Testis (tissue), 3 donors: Measurements from ENCODE around the gene ATXN7L3B. TPM values are rescaled to one million over a fixed set of nuclear protein-coding genes. Genes with fewer than 3 reads are reported as not detected.

Source experiments
- DNase-seq: peaks from one replicate; pipeline ENCODE4 v3.0.0-alpha.2; 2019
- H3K27ac ChIP-seq, 2 donors: fragments of 200-600 bp; sonication (generic); one replicate each; pipeline ENCODE4 v1.5.1; 2019
- H3K27me3 ChIP-seq: fragments of 200-600 bp; sonication (generic); one replicate; pipeline ENCODE4 v1.5.1; 2019
- H3K36me3 ChIP-seq: fragments of 200-600 bp; sonication (generic); one replicate; pipeline ENCODE4 v1.5.1; 2017; ENCODE audit warnings: low read depth; ENCODE audit errors: missing control alignments
- H3K4me1 ChIP-seq: fragments of 200-600 bp; sonication (generic); one replicate; pipeline ENCODE4 v1.5.1; 2019
- H3K4me3 ChIP-seq, 2 donors: fragments of 200-600 bp; sonication (generic); one replicate each; pipeline ENCODE4 v1.5.1; 2017 to 2019
- H3K9me3 ChIP-seq: fragments of 200-600 bp; sonication (generic); one replicate; pipeline ENCODE4 v1.5.1; 2017
- POLR2A ChIP-seq: fragments of 450-650 bp; IDR thresholded peaks from one replicate; pipeline ENCODE4 v1.6.1; 2017; ENCODE audit warnings: antibody characterized with exemption, mild to moderate bottlenecking, moderate library complexity
- WGBS, 2 donors: methylation state at CpG; one replicate each; pipeline ENCODE4 v1.1.5; 2018; 5-methylcytosine and 5-hydroxymethylcytosine counted together
- intact Hi-C: fragments of 100-400 bp; cut with DNase I; formaldehyde crosslinking; loops from one replicate; pipeline ENCODE4 v1.15.1; 2023; ENCODE audit warnings: low total_unique reads
- polyA plus RNA-seq: library from polyadenylated mRNA; stranded (reverse); fragments of 350-450 nt; fragmentation: Illumina TruSeq; extraction: RNeasy Lipid Tissue Mini Kit (QIAGEN cat#74804); gene quantifications from one replicate; pipeline ENCODE4 v1.2.3, GENCODE V29; 2014; ENCODE audit warnings: low read depth, low replicate concordance; ENCODE audit not compliant: insufficient read depth
- total RNA-seq, 2 donors: library from RNA; depleted of rRNA; stranded (reverse); fragments of >200 nt; gene quantifications; one replicate each; pipeline ENCODE4 v1.2.3, GENCODE V29; 2016
- TF ChIP-seq, protein P1 (sequence below), 3 experiments: fragments of 450-650 bp in 2 of 3; fragments of 200-600 bp in 1 of 3; sonication (generic) in 1 of 3; IDR thresholded peaks; one replicate each; pipeline ENCODE4 v1.5.1; 2016 to 2019; ENCODE audit warnings: antibody characterized with exemption in 3 of 3, mild to moderate bottlenecking in 2 of 3, moderate library complexity in 1 of 3

The ATXN7L3B gene
- total and polyA plus RNA-seq, 3 donors from 2014 or later: 20.2 to 23.5 (median 21.0) TPM

DNA sequence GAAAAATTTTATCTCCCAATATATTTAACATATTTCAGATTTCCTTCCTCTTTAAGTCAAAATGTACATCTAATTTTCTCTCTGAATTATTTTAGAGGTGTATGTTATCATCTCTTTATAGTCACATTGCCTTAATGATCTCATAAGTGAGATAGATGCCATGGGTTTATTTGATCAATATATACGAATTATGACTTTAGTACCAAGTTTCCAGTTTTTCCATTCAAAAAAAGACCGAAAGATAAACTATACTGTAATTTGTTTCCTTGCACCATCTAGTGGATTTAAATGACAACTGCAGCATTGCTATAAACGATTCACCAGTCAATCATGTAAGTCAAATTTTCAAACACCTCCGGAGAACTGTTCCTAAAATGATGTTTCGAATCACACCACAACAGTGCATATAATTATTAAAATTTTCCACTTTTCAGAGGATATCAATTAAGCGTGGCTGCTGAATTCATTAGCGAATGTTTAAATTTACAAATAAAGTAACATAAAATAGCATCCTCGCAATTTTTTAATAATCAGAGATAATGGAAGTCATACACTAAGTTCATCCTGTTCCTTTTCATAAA lies 419 bp upstream of the ATXN7L3B start:
- 1% methylated on average over 8 of the region's 8 CpGs for WGBS, 2 donors
- H3K4me3 ChIP-seq: peak overlapping the region; percentile 69 to 95
- intact Hi-C loops: no loop called here
- H3K36me3 ChIP-seq: no peaks in the 10 kb centered on the region
- DNase-seq: no peak
- H3K9me3 ChIP-seq: no peaks in the 10 kb centered on the region
- TF ChIP-seq, protein P1, sequence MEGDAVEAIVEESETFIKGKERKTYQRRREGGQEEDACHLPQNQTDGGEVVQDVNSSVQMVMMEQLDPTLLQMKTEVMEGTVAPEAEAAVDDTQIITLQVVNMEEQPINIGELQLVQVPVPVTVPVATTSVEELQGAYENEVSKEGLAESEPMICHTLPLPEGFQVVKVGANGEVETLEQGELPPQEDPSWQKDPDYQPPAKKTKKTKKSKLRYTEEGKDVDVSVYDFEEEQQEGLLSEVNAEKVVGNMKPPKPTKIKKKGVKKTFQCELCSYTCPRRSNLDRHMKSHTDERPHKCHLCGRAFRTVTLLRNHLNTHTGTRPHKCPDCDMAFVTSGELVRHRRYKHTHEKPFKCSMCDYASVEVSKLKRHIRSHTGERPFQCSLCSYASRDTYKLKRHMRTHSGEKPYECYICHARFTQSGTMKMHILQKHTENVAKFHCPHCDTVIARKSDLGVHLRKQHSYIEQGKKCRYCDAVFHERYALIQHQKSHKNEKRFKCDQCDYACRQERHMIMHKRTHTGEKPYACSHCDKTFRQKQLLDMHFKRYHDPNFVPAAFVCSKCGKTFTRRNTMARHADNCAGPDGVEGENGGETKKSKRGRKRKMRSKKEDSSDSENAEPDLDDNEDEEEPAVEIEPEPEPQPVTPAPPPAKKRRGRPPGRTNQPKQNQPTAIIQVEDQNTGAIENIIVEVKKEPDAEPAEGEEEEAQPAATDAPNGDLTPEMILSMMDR (IDR thresholded peaks at IDR 0.05): peak; percentile 55 to 72 (median 62)
- TF ChIP-seq POLR2A: no peak
- peaks cover 28% of the 10 kb centered on the region for H3K4me1 ChIP-seq
- H3K27me3 ChIP-seq: no peaks in the 10 kb centered on the region
- H3K27ac ChIP-seq: peak overlapping the region; percentile 87 to 90

DNA sequence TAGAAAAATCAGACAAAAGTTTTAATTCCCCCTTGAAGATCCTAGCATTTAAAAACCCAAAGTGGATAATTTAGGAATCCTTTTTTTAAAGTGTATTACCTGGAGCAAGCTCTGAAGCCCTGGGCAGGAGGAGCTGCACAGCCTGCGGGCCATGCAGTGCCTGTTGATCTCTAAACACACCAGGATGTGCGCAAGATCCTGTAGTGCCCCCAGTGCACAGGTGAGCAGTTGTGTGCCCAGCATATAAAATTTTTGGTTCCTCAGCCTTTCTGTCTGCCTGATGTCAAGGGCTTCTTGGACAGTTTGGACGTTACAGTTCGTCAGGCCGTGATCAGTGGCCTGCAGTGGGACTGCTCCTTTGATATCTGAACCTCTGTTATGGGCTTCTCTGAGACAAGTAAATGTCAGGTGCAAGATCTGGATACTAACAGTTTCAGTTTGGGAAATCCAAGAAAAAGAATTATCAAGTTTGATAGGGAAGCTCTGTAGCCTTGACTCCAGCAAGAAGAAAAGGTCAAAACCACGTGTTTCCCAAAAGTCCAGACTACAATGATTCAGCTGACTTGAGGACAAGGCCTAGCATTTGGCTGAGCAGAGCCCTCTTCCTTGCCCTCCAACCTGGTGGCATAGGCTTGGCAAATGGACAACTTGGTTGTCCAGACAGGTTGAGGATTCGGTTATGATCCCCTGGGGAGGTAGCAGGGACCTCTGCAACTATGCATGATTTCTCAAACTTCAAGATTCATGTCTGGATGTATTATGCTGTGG lies 1.0 kb downstream of the ATXN7L3B start:
- Histone ChIP-seq H3K9me3 (no peaks in the 10 kb centered on the region), H3K4me1 (peaks cover 28% of the 10 kb centered on the region), H3K27ac (peak overlapping the region; percentile 87 to 90), H3K4me3 (peak overlapping the region; percentile 69 to 95), H3K36me3 (no peaks in the 10 kb centered on the region), H3K27me3 (no peaks in the 10 kb centered on the region)
- no peak for TF ChIP-seq POLR2A
- TF ChIP-seq, protein P1 (IDR thresholded peaks at IDR 0.05): no peak
- DNase-seq: no peak
- 29 to 31% methylated on average over 7 of the region's 7 CpGs for WGBS, 2 donors
- intact Hi-C loops: no loop called here

DNA sequence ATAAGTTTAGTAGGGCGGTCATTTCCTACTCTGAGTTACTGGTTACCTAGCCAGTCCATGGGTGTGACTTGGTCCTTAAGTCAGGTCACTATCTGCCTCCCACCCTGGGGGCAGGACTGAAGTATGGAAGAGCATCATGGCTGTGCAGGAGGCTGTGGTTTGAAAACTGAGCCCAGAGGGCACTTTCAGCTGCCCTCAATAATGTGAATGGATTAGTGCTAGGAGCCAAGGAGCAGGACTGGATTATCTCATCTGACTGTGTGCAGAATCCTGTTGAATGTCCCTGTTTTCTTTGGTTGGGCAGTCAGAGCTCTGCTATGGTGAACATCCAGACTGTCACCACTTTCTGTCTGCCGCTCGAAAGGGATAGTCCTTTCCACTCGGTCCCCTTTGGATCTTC lies 1.6 kb downstream of the ATXN7L3B start:
- no peak for TF ChIP-seq POLR2A
- TF ChIP-seq, protein P1 (IDR thresholded peaks at IDR 0.05): no peak
- WGBS, 2 donors: 47 to 60% methylated on average over 4 of the region's 4 CpGs
- Histone ChIP-seq H3K9me3 (no peaks in the 10 kb centered on the region), H3K27me3 (no peaks in the 10 kb centered on the region), H3K27ac (no peak overlapping the region), H3K4me3 (peak overlapping the region in 1 of 2 donors; percentile 95), H3K4me1 (peaks cover 28% of the 10 kb centered on the region), H3K36me3 (no peaks in the 10 kb centered on the region)
- no peak for DNase-seq
- intact Hi-C loops: no loop called here

DNA sequence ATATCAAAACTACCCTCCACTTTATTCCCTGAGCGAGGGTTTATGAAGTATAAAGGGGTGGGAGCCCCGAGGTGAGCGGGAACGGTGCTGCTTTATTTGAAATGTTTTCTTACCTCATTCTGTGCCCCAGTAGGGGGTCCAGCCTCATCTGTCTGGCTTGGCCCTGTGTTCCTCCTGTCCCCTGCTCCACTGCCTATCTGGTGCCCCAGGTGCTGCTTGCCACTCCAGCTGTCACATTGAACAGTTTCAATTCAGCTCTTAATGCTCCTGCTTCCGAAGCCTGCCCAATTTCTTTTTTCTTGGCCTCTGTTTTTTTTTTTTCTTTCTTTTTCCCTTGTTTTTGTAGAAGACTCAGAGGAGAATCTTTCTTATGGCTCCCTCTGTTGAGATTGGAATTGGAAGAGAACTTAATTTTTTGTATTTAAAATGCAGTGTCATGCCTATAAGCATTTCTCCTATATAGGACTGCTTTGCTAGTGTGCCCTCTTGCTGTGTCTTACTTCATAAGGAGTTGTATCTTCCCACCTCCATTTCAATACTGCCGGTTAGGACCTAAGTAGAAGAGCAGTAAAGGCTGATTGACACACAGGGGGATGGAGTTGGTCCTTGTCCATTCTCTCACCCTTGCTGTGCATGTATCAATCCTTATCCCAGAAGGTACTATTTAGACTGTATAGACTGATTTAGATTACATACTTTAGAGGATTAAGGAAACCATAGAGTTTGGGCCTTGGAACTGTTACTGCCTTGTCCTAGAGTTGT lies 2.3 kb downstream of the ATXN7L3B start:
- intact Hi-C loops: no loop called here
- Histone ChIP-seq H3K27me3 (no peaks in the 10 kb centered on the region), H3K4me3 (no peak overlapping the region), H3K4me1 (peaks cover 28% of the 10 kb centered on the region), H3K9me3 (no peaks in the 10 kb centered on the region), H3K27ac (no peak overlapping the region), H3K36me3 (no peaks in the 10 kb centered on the region)
- 62 to 65% methylated on average over 6 of the region's 6 CpGs for WGBS, 2 donors
- TF ChIP-seq, protein P1 (IDR thresholded peaks at IDR 0.05): no peak
- no peak for TF ChIP-seq POLR2A
- no peak for DNase-seq
